GM12892 (cell line): ENCODE measurements around the gene UNKL.

Source experiments
- POLR2A ChIP-seq: IDR thresholded peaks from 2 replicates; pipeline ENCODE4 v1.6.1; 2011; ENCODE audit warnings: low read depth, low read length, control low read depth
- POLR2AphosphoS5 ChIP-seq: IDR thresholded peaks from 2 replicates; pipeline ENCODE4 v1.6.1; 2011; ENCODE audit warnings: low read depth, low read length, control low read depth
- TAF1 ChIP-seq: IDR thresholded peaks from 2 replicates; pipeline ENCODE4 v1.6.1; 2011; ENCODE audit warnings: low read depth, mild to moderate bottlenecking, control low read depth, low read length, borderline replicate concordance

- TF ChIP-seq TAF1 (no peak), POLR2AphosphoS5 (no peak), POLR2A (no peak)
Measured at GRCh38 chr16:1443403-1443973, 29.0 kb upstream of the UNKL start.
